D341Med (cell line): ENCODE measurements around the gene BICDL1.

Experiments used
- DNase-seq: peaks from one replicate; pipeline ENCODE4 v3.0.0; 2012; ENCODE audit warnings: low spot score

The BICDL1 gene

GRCh38 chr12:120055231-120056000, 66.4 kb downstream of the BICDL1 start:
- DNase-seq = no peak

GRCh38 chr12:120056739-120057138, 67.7 kb downstream of the BICDL1 start:
- no peak for DNase-seq

- DNase-seq = no peak
Measured at GRCh38 chr12:120060196-120060595, 71.2 kb downstream of the BICDL1 start.

- DNase-seq = no peak
Measured at GRCh38 chr12:120060717-120061116, 71.7 kb downstream of the BICDL1 start.

GRCh38 chr12:120061575-120062214, 72.7 kb downstream of the BICDL1 start:
- DNase-seq = no peak

GRCh38 chr12:120062976-120063579, 74.0 kb downstream of the BICDL1 start:
- DNase-seq = no peak

GRCh38 chr12:120064054-120064940, 75.3 kb downstream of the BICDL1 start:
- no peak for DNase-seq

- no peak for DNase-seq
Measured at GRCh38 chr12:120065472-120065871, 76.4 kb downstream of the BICDL1 start.

GRCh38 chr12:120066341-120066740, 77.3 kb downstream of the BICDL1 start:
- no peak for DNase-seq

GRCh38 chr12:120067084-120067869, 78.2 kb downstream of the BICDL1 start:
- no peak for DNase-seq

- no peak for DNase-seq
Measured at GRCh38 chr12:120067901-120068300, 78.9 kb downstream of the BICDL1 start.

GRCh38 chr12:120069278-120069677, 80.2 kb downstream of the BICDL1 start:
- DNase-seq = no peak

GRCh38 chr12:120071493-120072020, 82.5 kb downstream of the BICDL1 start:
- DNase-seq = no peak

- no peak for DNase-seq
Measured at GRCh38 chr12:120072472-120073249, 83.6 kb downstream of the BICDL1 start.

- DNase-seq = no peak
Measured at GRCh38 chr12:120075034-120075616, 86.1 kb downstream of the BICDL1 start.

- no peak for DNase-seq
Measured at GRCh38 chr12:120076651-120077050, 87.6 kb downstream of the BICDL1 start.

- no peak for DNase-seq
Measured at GRCh38 chr12:120077260-120077659, 88.2 kb downstream of the BICDL1 start.

- no peak for DNase-seq
Measured at GRCh38 chr12:120078868-120079267, 89.8 kb downstream of the BICDL1 start.

GRCh38 chr12:120079411-120080400, 90.7 kb downstream of the BICDL1 start:
- DNase-seq = no peak
